HCT116 (cell line): Measurements from ENCODE around the gene AKR1A1.
"Not testable (repeated sequence)": the region's sequence is repeated elsewhere in the genome, so short reads cannot be mapped to it uniquely, and the experiment has no call there.

Experiments
- POLR2A ChIP-seq: IDR thresholded peaks from 2 replicates; pipeline ENCODE4 v1.7.0; 2011; ENCODE audit warnings: borderline replicate concordance; ENCODE audit not compliant: insufficient read depth, insufficient read length; ENCODE audit errors: extremely low read depth
- POLR2AphosphoS5 ChIP-seq: IDR thresholded peaks from 2 replicates; pipeline ENCODE4 v1.6.1; 2011; ENCODE audit warnings: mild to moderate bottlenecking, low read depth, low read length, moderate library complexity
- SP1 ChIP-seq: IDR thresholded peaks from 2 replicates; pipeline ENCODE4 v1.6.1; 2012; ENCODE audit warnings: low read depth
- TF ChIP-seq, protein P1 (sequence below), 3 experiments: fragments of 200-600 bp in 1 of 3; sonication (generic) in 1 of 3; IDR thresholded peaks in 2 of 3; conservative IDR thresholded peaks in 1 of 3; 2 replicates each; pipeline ENCODE4 v1.5.1; 2012 to 2017; ENCODE audit warnings: low read depth in 2 of 3, low read length in 2 of 3, antibody characterized with exemption in 1 of 3, borderline replicate concordance in 1 of 3, control low read depth in 1 of 3, mild to moderate bottlenecking in 1 of 3, mixed read lengths in 1 of 3, mixed run types in 1 of 3, moderate library complexity in 1 of 3; ENCODE audit not compliant: insufficient read depth in 1 of 3
- TF ChIP-seq, protein P2 (sequence below): IDR thresholded peaks from 2 replicates; pipeline ENCODE4 v1.6.1; 2012

DNA sequence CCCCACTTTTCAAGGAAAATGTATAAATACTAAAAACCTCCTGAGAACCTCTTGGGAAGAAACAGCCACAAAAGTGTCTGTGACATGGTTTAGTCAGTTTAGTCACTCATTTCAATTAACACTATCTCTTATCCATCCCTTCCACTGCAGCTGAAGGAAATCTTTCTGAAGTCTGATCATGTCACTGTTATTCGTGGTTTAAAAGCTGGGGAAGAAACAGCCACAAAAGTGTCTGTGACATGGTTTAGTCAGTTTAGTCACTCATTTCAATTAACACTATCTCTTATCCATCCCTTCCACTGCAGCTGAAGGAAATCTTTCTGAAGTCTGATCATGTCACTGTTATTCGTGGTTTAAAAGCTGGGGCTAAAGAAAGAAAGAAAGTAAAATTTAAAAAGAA lies 27.1 kb upstream of the AKR1A1 start:
- TF ChIP-seq, protein P1, sequence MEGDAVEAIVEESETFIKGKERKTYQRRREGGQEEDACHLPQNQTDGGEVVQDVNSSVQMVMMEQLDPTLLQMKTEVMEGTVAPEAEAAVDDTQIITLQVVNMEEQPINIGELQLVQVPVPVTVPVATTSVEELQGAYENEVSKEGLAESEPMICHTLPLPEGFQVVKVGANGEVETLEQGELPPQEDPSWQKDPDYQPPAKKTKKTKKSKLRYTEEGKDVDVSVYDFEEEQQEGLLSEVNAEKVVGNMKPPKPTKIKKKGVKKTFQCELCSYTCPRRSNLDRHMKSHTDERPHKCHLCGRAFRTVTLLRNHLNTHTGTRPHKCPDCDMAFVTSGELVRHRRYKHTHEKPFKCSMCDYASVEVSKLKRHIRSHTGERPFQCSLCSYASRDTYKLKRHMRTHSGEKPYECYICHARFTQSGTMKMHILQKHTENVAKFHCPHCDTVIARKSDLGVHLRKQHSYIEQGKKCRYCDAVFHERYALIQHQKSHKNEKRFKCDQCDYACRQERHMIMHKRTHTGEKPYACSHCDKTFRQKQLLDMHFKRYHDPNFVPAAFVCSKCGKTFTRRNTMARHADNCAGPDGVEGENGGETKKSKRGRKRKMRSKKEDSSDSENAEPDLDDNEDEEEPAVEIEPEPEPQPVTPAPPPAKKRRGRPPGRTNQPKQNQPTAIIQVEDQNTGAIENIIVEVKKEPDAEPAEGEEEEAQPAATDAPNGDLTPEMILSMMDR (IDR thresholded peaks at IDR 0.05 in 2 of 3, conservative IDR thresholded peaks at IDR 0.05 in 1 of 3; ENCODE audit: borderline replicate concordance in 1 of 3, insufficient read depth in 1 of 3, low read depth in 2 of 3, low read length in 2 of 3), result not testable (repeated sequence)
- TF ChIP-seq POLR2AphosphoS5, POLR2A, SP1: not testable (repeated sequence)
- TF ChIP-seq, protein P2, sequence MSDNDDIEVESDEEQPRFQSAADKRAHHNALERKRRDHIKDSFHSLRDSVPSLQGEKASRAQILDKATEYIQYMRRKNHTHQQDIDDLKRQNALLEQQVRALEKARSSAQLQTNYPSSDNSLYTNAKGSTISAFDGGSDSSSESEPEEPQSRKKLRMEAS, result not testable (repeated sequence)
